K562 (cell line): Measurements from ENCODE around the gene IFFO2. TPM values are rescaled to one million over a fixed set of nuclear protein-coding genes. Genes with fewer than 3 reads are reported as not detected.

Experiments
- CBFB ChIP-seq: sonication (generic); formaldehyde crosslinking; IDR thresholded peaks from 2 replicates; pipeline ENCODE4 v1.4.0; 2020; ENCODE audit warnings: mild to moderate bottlenecking, missing genetic modification reagents
- CHD1 ChIP-seq: fragments of 200-600 bp; sonication (generic); IDR thresholded peaks from one replicate; pipeline ENCODE4 v1.6.1; 2012; ENCODE audit warnings: mild to moderate bottlenecking, moderate library complexity, low read length, inconsistent platforms
- CXXC5 ChIP-seq: fragments of 250-450 bp; sonication (Bioruptor Pico); IDR thresholded peaks from 2 replicates; pipeline ENCODE4 v1.8.0; 2022; ENCODE audit warnings: inconsistent platforms, mild to moderate bottlenecking, moderate library complexity
- HNRNPK ChIP-seq: fragments of 200-400 bp; formaldehyde crosslinking; IDR thresholded peaks from one replicate; pipeline ENCODE4 v1.6.1; 2018; ENCODE audit warnings: mild to moderate bottlenecking, low read depth, low read length; ENCODE audit not compliant: poor library complexity, severe bottlenecking
- JUN ChIP-seq, 2 experiments: sonication (generic) in 1 of 2; formaldehyde crosslinking in 1 of 2; IDR thresholded peaks; 2 replicates each; pipeline versions ENCODE4 v1.6.1 to v1.8.0; 2012 to 2022; ENCODE audit warnings: borderline replicate concordance in 2 of 2, mild to moderate bottlenecking in 2 of 2, improper control_type of control experiment in 1 of 2, low read depth in 1 of 2, low read length in 1 of 2, missing genetic modification reagents in 1 of 2
- KLF13 ChIP-seq: fragments of 450-650 bp; IDR thresholded peaks from 2 replicates; pipeline ENCODE4 v1.6.1; 2016; ENCODE audit warnings: missing genetic modification characterization, low read depth, mild to moderate bottlenecking, missing compliant biosample characterization, moderate library complexity, borderline replicate concordance
- KLF6 ChIP-seq: fragments of 250-450 bp; sonication (Bioruptor Pico); IDR thresholded peaks from 2 replicates; pipeline ENCODE4 v1.4.0; 2020; ENCODE audit warnings: mild to moderate bottlenecking, moderate library complexity, borderline replicate concordance
- MTA1 ChIP-seq: fragments of 450-650 bp; IDR thresholded peaks from 2 replicates; pipeline ENCODE4 v1.6.1; 2017; ENCODE audit warnings: borderline replicate concordance
- PHB2 ChIP-seq: fragments of 450-650 bp; IDR thresholded peaks from 2 replicates; pipeline ENCODE4 v1.6.1; 2017; ENCODE audit warnings: low read depth
- RB1 ChIP-seq: fragments of 450-650 bp; IDR thresholded peaks from 2 replicates; pipeline ENCODE4 v1.6.1; 2017; ENCODE audit warnings: low read depth, mild to moderate bottlenecking
- RCOR1 ChIP-seq, 2 experiments: IDR thresholded peaks; 2 replicates each; pipeline ENCODE4 v1.6.1; 2012; ENCODE audit warnings: low read depth in 2 of 2, low read length in 2 of 2, borderline replicate concordance in 1 of 2, improper control_type of control experiment in 1 of 2
- TBL1XR1 ChIP-seq, 2 experiments: IDR thresholded peaks; 2 replicates each; pipeline ENCODE4 v1.6.1; 2012; ENCODE audit warnings: improper control_type of control experiment in 2 of 2, low read length in 2 of 2, mild to moderate bottlenecking in 1 of 2
- polyA plus RNA-seq, 8 experiments: library from polyadenylated mRNA; depleted of rRNA in 4 of 8; stranded (reverse) in 5 of 8; unstranded in 3 of 8; fragments of >200 nt; fragmentation: Nextera tagmentation in 2 of 8; fragmentation: Illumina TruSeq in 1 of 8; extraction: Ambion mirVana in 2 of 8; extraction: Trizol in 1 of 8; gene quantifications; 2 replicates each; pipeline versions ENCODE4 v1.2.1 to v1.2.3, GENCODE V29; 2011 to 2014; ENCODE audit warnings: inconsistent platforms in 1 of 8, missing spikeins in 1 of 8
- total RNA-seq, 7 experiments: library from RNA; depleted of rRNA in 6 of 7; stranded (reverse); fragments of >200 nt in 6 of 7; fragmentation: Illumina TruSeq in 2 of 7; extraction: Trizol in 2 of 7; gene quantifications; 2 replicates each; pipeline versions ENCODE4 v1.2.1 to v1.2.3, GENCODE V29; 2011 to 2021; ENCODE audit warnings: low replicate concordance in 1 of 7
- TF ChIP-seq, protein P1 (sequence below), 2 experiments: fragments of 450-650 bp; formaldehyde crosslinking in 1 of 2; IDR thresholded peaks; 2 replicates each; pipeline versions ENCODE4 v1.4.0 to v1.6.1; 2014 to 2020; ENCODE audit warnings: mild to moderate bottlenecking in 2 of 2, borderline replicate concordance in 1 of 2, low read depth in 1 of 2
- TF ChIP-seq, protein P2 (sequence below): sonication (generic); formaldehyde crosslinking; IDR thresholded peaks from 2 replicates; pipeline ENCODE4 v1.8.0; 2022; ENCODE audit warnings: mild to moderate bottlenecking, missing genetic modification reagents
- TF ChIP-seq, protein P3 (sequence below): fragments of 450-650 bp; formaldehyde crosslinking; IDR thresholded peaks from 2 replicates; pipeline ENCODE4 v1.4.0; 2022; ENCODE audit warnings: missing genetic modification characterization

The IFFO2 gene
- total and polyA plus RNA-seq, 9 of the 15 experiments (the other 6 are each of a cell fraction or from before 2014, with no cell fraction given): 0.15 to 1.0 (median 0.44) TPM; not detected in 2

DNA sequence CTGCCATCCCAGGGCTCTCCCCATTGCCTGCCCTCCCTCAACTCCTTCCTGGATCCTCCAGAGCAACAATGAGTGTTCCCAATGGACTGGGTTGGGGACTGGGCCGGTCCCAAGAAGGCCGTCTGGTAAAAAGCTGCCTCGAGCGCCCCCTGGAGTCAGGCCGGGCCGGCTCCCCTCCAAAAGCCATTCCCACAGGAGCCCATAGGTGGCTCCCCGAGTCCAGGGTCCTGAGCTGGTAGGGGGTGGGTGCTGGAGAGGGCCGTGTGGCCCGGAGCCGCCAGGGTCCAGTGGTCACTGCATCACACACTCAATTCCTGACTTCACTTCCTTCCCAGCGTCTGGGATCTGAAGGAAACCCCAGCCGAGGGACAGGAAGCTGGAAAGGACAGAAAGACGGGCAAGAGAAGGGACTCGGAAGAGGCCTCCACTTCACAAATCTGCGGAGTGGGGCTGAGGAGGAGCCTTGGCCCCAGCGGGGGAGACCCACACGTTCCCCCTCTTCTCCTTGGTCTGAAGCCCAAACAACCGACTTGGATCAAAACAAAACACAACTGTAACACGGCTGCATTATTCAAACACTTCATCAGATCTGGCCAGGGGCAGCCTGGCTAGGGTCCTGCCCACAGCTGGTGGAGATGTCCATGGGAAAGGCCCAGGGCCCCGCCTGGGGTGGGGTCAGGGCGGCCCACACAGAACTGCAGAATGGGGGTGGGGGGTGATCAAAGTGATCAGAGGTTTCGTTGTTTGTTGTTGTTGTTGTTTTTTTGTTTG is 43.2 kb downstream of the IFFO2 start (continued):
- TF ChIP-seq, protein P1, sequence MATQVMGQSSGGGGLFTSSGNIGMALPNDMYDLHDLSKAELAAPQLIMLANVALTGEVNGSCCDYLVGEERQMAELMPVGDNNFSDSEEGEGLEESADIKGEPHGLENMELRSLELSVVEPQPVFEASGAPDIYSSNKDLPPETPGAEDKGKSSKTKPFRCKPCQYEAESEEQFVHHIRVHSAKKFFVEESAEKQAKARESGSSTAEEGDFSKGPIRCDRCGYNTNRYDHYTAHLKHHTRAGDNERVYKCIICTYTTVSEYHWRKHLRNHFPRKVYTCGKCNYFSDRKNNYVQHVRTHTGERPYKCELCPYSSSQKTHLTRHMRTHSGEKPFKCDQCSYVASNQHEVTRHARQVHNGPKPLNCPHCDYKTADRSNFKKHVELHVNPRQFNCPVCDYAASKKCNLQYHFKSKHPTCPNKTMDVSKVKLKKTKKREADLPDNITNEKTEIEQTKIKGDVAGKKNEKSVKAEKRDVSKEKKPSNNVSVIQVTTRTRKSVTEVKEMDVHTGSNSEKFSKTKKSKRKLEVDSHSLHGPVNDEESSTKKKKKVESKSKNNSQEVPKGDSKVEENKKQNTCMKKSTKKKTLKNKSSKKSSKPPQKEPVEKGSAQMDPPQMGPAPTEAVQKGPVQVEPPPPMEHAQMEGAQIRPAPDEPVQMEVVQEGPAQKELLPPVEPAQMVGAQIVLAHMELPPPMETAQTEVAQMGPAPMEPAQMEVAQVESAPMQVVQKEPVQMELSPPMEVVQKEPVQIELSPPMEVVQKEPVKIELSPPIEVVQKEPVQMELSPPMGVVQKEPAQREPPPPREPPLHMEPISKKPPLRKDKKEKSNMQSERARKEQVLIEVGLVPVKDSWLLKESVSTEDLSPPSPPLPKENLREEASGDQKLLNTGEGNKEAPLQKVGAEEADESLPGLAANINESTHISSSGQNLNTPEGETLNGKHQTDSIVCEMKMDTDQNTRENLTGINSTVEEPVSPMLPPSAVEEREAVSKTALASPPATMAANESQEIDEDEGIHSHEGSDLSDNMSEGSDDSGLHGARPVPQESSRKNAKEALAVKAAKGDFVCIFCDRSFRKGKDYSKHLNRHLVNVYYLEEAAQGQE (IDR thresholded peaks at IDR 0.05; ENCODE audit: borderline replicate concordance): peak; percentile 94
- TF ChIP-seq, protein P1 (CRISPR knock-in tag; IDR thresholded peaks at IDR 0.05; ENCODE audit: low read depth): peak; percentile 73
- TF ChIP-seq CHD1 (no peak), CBFB (CRISPR knock-in tag) (no peak), MTA1 (no peak), KLF6 (CRISPR knock-in tag) (no peak), RCOR1 (IDR thresholded peaks at IDR 0.05; ENCODE audit: borderline replicate concordance in 1 of 2, low read depth in 2 of 2, low read length in 2 of 2) (peak in 1 of 2 experiments; percentile 69; a peak in 2 of 4 replicates), KLF13 (tag) (no peak), PHB2 (no peak), TBL1XR1 (IDR thresholded peaks at IDR 0.05; ENCODE audit: low read length in 2 of 2) (no peak), CXXC5 (CRISPR knock-in tag) (peak; percentile 40; the same call in 1 of the 2 replicates), RB1 (peak; percentile 93), HNRNPK (no peak), JUN (IDR thresholded peaks at IDR 0.05; ENCODE audit: borderline replicate concordance, low read depth, low read length) (no peak), JUN (CRISPR knock-in tag; IDR thresholded peaks at IDR 0.05; ENCODE audit: borderline replicate concordance) (no peak)
- TF ChIP-seq, protein P2, sequence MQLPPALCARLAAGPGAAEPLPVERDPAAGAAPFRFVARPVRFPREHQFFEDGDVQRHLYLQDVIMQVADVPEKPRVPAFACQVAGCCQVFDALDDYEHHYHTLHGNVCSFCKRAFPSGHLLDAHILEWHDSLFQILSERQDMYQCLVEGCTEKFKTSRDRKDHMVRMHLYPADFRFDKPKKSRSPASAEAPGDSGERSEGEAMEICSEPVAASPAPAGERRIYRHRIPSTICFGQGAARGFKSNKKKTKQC (CRISPR knock-in tag): peak; percentile 12; the same call in 1 of the 2 replicates
- TF ChIP-seq, protein P3, sequence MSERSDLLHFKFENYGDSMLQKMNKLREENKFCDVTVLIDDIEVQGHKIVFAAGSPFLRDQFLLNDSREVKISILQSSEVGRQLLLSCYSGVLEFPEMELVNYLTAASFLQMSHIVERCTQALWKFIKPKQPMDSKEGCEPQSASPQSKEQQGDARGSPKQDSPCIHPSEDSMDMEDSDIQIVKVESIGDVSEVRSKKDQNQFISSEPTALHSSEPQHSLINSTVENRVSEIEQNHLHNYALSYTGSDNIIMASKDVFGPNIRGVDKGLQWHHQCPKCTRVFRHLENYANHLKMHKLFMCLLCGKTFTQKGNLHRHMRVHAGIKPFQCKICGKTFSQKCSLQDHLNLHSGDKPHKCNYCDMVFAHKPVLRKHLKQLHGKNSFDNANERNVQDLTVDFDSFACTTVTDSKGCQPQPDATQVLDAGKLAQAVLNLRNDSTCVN (CRISPR knock-in tag): no peak
